Measurements from ENCODE around the gene ULK1.
A peak's percentile ranks its signal among the peaks of the same experiment; 100 is the strongest.

Gene ULK1

GRCh38 chr12:131894313-131894860 is at the start of gene ULK1:
TSS of gene ULK1 (plus strand) at chr12:131894622. CDS start at chr12:131895002, 380 bp downstream.
- peak; percentile 83 for DNase-seq

GRCh38 chr12:131844656-131845055 is 49.8 kb upstream of the ULK1 start:
- DNase-seq = no peak

GRCh38 chr12:131845121-131845520 is 49.3 kb upstream of the ULK1 start:
- DNase-seq = no peak

- DNase-seq = no peak
These were observed 47.0 kb upstream of the ULK1 start for GRCh38 chr12:131847456-131847855.

GRCh38 chr12:131848753-131849152 is 45.7 kb upstream of the ULK1 start:
- DNase-seq = no peak

- no peak for DNase-seq
These were observed 44.5 kb upstream of the ULK1 start for GRCh38 chr12:131849700-131850553.

- DNase-seq = no peak
These were observed 43.4 kb upstream of the ULK1 start for GRCh38 chr12:131850856-131851559.

GRCh38 chr12:131851741-131852550 is 42.5 kb upstream of the ULK1 start:
- no peak for DNase-seq

- DNase-seq = no peak
These were observed 41.7 kb upstream of the ULK1 start for GRCh38 chr12:131852551-131853299.

GRCh38 chr12:131853832-131854797 is 40.3 kb upstream of the ULK1 start:
- no peak for DNase-seq

- DNase-seq = no peak
These were observed 39.5 kb upstream of the ULK1 start for GRCh38 chr12:131854861-131855476.

- DNase-seq = no peak
These were observed 38.8 kb upstream of the ULK1 start for GRCh38 chr12:131855521-131856142.

GRCh38 chr12:131856366-131857097 is 37.9 kb upstream of the ULK1 start:
- no peak for DNase-seq

- DNase-seq = no peak
These were observed 36.2 kb upstream of the ULK1 start for GRCh38 chr12:131857908-131858850.

GRCh38 chr12:131860472-131861260 is 33.8 kb upstream of the ULK1 start:
- peak; percentile 91 for DNase-seq

GRCh38 chr12:131861261-131862083 is 33.0 kb upstream of the ULK1 start:
- no peak for DNase-seq
